SK-N-SH (cell line): ENCODE measurements around the gene KIF20B.

Source experiments
- TF ChIP-seq, protein P1 (sequence below): IDR thresholded peaks from 2 replicates; pipeline ENCODE4 v1.6.1; 2012; ENCODE audit warnings: mild to moderate bottlenecking, low read depth, low read length, moderate library complexity
- TF ChIP-seq, protein P2 (sequence below): fragments of 200-600 bp; sonication (generic); IDR thresholded peaks from 2 replicates; pipeline ENCODE4 v1.6.1; 2017; ENCODE audit warnings: antibody characterized with exemption, mild to moderate bottlenecking, moderate library complexity

GRCh38 chr10:89664203-89664602, 37.2 kb upstream of the KIF20B start:
- TF ChIP-seq, protein P1, sequence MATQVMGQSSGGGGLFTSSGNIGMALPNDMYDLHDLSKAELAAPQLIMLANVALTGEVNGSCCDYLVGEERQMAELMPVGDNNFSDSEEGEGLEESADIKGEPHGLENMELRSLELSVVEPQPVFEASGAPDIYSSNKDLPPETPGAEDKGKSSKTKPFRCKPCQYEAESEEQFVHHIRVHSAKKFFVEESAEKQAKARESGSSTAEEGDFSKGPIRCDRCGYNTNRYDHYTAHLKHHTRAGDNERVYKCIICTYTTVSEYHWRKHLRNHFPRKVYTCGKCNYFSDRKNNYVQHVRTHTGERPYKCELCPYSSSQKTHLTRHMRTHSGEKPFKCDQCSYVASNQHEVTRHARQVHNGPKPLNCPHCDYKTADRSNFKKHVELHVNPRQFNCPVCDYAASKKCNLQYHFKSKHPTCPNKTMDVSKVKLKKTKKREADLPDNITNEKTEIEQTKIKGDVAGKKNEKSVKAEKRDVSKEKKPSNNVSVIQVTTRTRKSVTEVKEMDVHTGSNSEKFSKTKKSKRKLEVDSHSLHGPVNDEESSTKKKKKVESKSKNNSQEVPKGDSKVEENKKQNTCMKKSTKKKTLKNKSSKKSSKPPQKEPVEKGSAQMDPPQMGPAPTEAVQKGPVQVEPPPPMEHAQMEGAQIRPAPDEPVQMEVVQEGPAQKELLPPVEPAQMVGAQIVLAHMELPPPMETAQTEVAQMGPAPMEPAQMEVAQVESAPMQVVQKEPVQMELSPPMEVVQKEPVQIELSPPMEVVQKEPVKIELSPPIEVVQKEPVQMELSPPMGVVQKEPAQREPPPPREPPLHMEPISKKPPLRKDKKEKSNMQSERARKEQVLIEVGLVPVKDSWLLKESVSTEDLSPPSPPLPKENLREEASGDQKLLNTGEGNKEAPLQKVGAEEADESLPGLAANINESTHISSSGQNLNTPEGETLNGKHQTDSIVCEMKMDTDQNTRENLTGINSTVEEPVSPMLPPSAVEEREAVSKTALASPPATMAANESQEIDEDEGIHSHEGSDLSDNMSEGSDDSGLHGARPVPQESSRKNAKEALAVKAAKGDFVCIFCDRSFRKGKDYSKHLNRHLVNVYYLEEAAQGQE, result no peak
- TF ChIP-seq, protein P2, sequence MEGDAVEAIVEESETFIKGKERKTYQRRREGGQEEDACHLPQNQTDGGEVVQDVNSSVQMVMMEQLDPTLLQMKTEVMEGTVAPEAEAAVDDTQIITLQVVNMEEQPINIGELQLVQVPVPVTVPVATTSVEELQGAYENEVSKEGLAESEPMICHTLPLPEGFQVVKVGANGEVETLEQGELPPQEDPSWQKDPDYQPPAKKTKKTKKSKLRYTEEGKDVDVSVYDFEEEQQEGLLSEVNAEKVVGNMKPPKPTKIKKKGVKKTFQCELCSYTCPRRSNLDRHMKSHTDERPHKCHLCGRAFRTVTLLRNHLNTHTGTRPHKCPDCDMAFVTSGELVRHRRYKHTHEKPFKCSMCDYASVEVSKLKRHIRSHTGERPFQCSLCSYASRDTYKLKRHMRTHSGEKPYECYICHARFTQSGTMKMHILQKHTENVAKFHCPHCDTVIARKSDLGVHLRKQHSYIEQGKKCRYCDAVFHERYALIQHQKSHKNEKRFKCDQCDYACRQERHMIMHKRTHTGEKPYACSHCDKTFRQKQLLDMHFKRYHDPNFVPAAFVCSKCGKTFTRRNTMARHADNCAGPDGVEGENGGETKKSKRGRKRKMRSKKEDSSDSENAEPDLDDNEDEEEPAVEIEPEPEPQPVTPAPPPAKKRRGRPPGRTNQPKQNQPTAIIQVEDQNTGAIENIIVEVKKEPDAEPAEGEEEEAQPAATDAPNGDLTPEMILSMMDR, result no peak
